PC-9 (cell line): ENCODE measurements around the gene CASP3.

Experiments
- EZH2 ChIP-seq: fragments of 200-600 bp; sonication (generic); IDR thresholded peaks from 2 replicates; pipeline ENCODE4 v1.8.0; 2017; ENCODE audit warnings: antibody characterized with exemption, low read depth
- TF ChIP-seq, protein P1 (sequence below): fragments of 200-600 bp; sonication (generic); conservative IDR thresholded peaks from 2 replicates; pipeline ENCODE4 v1.6.1; 2017; ENCODE audit warnings: mixed run types, antibody characterized with exemption, mild to moderate bottlenecking, moderate library complexity

DNA sequence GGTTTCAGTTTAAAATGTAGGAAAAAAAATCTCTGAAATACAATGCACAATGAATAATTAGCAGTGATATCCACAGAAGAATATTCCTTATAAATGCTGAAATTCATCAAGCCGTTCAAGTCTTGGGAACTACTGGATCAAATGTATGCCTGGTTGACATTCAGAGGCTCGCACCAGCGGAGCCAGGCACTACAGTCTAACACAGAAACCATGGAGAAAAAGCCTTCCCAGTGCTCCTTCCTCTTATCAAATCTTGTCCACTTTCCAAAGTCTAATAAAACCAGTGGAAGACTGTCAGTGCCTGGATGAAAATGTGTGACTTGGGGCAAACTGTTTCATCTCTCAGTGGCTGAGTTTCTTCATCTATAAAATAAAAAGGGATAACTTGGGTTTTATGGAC is 48.7 kb upstream of the CASP3 start:
- TF ChIP-seq, protein P1, sequence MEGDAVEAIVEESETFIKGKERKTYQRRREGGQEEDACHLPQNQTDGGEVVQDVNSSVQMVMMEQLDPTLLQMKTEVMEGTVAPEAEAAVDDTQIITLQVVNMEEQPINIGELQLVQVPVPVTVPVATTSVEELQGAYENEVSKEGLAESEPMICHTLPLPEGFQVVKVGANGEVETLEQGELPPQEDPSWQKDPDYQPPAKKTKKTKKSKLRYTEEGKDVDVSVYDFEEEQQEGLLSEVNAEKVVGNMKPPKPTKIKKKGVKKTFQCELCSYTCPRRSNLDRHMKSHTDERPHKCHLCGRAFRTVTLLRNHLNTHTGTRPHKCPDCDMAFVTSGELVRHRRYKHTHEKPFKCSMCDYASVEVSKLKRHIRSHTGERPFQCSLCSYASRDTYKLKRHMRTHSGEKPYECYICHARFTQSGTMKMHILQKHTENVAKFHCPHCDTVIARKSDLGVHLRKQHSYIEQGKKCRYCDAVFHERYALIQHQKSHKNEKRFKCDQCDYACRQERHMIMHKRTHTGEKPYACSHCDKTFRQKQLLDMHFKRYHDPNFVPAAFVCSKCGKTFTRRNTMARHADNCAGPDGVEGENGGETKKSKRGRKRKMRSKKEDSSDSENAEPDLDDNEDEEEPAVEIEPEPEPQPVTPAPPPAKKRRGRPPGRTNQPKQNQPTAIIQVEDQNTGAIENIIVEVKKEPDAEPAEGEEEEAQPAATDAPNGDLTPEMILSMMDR: no peak
- no peak for TF ChIP-seq EZH2
